RPMI8226 (cell line): ENCODE measurements around the gene ACAN.
A peak's percentile ranks its signal among the peaks of the same experiment; 100 is the strongest.
"Not testable (repeated sequence)": the region's sequence is repeated elsewhere in the genome, so short reads cannot be mapped to it uniquely, and the experiment has no call there.

Source experiments
- DNase-seq: peaks from one replicate; pipeline ENCODE4 v3.0.0-alpha.2; 2015

The ACAN gene

DNA sequence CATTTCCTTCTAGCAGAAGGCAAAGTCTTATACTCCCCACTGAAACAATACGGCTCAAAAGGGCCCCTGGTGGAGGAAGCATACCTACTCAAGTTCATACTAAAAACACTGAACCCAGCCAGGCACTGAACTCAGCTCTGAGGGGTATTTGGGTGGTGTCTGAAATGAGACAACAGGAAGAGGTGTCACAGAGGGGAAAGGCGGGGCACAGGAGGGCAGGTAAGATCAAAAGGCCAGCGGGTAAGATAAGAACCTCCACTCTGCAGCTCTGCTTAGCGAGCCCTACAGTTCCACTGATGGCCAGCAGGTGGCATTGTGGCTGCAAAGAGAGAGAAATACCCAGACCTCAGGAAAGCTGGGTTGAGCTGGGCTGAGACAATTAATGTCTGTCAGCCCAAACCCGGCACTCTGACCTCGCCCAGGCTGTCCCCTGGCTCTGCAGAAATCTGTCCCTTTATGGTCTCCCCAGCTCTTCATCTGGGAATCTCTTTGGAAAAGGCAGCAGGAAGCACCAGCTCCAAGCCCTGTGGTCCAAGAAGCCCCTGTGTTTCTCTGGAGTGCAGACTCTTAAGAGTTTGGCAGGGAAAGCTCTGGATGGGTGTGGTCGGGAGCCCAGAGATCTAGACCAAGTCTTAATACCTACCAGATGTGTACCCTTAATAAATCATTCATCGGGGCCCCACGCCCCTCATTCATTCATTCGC is 101.5 kb downstream of the ACAN start:
- peak; percentile 89 for DNase-seq

DNA sequence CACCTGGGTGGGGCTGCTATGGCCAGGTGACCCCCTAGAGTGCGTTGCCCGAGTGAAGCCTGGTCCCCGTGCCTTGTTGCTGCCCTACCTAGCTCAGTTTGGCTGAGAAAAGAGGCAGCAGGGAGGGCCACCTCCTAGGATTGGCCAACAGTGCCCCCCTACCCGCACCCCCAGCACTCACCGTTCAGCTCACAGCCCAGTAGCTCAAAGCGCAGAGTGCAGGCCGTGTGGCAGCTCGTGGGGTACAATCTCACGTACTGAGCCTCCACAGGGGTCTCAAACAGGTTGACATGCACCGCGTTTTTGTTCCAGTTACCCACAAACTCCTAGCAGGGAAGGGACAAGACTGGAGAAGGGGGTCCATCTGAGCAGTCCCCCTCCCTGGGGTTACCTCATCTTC is 102.3 kb downstream of the ACAN start:
- no peak for DNase-seq

DNA sequence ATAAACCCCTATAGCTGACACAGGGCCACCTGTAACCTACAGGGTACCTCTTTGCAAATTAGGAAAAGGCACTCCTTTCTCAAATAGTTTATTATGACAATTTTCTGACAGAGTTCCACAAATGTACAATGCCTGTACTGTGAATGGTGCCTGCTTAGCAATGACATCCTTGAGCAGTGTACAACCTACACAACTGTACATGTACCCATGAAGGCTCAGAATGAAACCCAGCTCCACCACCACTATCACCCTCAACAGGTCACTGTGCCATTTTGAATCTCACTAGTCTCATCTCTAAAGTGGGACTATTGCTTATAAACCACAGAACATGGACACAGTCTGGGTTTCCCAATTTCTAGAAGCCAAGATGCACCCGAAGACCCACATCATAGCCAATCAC is 102.9 kb downstream of the ACAN start:
- no peak for DNase-seq

DNA sequence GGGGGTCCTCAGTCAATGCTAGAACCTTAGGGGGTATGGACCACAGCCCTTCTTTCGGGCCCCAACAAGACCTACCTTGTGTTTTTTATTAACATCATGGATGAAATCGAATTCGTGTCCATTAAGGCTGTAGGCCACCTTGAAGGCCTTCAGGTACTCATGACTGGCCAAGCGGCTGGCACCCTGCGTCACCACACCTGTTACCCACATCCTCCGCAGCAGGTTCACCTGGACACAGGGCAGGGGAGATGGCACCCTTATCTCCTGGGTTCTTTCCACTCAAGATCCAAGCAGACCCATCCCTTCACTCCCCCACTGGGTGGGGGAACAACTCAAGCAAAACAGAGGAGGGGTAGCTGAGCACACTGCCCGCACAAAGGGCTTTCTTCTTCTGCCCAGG is 103.3 kb downstream of the ACAN start:
- DNase-seq, result no peak

DNA sequence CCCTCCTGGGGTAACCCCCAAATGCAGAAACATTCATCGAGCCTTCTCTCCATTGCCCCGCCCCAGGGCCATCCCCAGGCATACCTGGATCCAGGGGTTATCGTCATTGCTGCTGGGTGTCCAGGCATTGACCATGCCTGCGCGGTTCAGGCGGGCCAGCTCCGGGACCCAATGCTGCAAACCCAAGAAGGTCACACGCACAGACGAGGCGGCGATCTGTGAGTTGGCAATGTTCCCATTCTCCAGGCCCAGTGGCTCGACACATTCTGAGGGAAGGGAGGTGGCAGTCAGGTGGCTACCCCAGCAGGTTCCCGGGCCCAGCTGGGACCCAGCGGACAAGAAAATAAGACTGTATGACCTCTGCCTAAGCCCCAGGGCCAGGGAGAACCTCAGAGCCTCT is 103.9 kb downstream of the ACAN start:
- DNase-seq, result no peak

DNA sequence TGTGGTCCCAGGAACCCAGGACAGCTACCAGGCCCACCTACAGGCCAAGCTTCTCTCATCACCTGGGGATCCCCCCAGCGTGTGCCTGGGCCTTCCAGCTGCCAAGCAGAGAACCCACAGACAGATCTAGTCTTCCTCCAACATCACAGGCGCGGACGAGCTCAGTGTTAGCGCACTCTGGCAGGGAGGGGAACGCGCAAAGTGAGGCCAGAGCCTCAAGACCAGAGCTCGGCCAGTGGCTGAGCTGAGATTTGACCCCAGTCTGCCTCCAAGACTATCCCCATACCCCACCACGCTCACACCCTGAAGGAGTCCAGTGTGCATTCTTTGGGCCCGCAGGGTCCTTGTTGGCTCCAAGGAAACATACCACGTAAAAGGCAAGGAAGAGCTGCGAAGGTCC is 104.9 kb downstream of the ACAN start:
- no peak for DNase-seq

DNA sequence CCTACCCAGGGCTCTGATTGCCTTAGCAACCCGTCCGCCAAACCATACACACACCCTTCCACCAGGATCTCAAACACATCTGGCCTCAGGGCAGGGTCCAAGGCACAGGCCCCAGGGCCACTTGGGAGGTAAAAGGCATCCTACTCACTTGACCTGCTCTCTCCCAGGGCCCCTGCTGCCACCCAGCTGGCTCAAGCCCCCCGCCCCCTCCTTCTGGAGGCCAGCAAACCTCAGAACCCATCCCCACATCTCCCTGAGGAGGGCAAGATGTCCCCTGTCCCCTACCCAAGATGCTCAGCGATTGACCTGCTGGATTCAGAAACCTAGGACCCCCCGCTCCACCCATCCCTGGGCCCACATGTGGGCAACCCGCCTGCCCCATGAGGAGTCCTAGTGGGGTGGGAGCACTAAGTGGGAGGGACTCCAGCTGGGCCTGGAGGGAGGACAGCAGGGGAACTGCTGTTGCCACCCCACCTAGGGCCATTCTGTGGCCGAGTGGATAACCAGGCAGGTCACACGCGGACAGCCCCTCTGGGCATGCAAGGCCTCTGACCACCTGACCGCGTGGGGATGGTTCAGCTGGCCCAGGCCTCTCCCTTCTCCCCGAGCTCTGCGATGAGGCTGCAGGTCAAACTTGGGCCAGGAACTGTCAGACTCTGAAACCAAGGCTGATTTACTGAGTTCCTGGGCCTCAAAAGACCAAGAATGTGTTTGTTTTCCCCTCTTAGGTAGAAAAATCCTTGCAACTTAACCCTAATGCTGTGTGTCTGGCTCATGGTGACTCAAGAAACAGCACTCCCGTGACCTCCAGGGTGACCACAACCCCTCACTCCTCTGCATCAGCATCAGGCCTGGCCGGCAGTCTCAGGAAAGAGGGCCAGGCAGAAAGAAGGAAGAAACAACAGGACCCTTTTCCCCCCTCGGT is 105.7 kb downstream of the ACAN start:
- no peak for DNase-seq

DNA sequence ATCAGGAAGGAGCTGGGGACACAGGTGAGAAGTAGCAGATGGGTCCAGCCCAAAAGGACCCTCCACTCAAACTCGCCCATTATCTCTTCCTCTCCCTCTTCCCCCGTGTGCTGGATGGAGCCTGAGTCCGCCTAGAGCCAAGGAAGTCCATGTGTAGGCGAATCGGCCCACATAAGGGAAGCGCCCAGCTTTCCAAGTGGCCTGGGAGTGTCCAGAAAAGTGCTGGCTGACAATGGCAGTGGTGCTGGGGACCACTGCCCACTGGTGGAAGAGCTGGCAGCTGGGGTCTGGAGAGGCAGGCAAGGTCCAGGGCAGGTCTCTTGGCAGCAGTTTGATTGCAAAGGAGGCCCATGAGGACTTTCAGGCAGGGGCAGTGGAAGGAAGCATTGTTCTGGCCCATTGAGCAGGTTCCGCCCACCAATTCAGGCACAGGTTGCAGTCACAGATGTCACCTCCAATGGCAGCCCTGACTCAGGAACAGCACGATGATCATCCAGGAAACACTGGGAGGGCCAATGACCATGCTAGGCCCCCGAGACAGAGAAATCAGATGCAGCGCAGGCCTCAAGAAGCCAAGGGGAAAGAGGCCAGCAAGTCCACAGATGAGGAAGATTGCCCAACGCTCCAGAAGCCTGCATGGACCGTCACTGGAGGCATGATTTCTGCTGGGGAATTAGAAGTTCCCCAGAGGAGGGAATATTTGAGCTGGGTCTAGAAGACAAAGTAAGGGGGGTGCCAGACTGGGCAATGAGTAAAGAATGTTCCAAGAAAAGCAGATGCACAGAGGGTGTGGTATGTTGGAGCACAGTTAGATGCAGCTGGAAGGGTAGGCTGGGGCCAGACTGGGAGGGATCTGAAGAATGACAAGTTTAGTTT is 107.0 kb downstream of the ACAN start:
- DNase-seq, result no peak

DNA sequence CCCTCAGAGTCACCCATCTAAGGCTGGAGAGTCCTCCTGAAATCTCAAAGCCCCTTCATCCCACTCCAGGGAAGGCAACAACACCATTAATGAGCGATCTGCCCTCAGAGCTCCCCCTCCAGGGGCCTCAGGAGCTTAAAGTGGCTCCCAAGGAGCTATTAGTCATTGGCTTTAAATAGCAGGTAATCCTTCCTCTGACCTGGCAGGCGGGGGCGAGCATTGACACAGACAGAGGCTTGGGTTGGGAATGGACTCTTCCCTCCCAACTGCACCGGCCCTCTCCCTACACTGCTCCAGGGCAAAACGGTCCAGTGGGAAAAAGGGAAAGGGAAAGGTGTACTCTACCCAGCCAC is 108.5 kb downstream of the ACAN start:
- DNase-seq, result no peak

DNA sequence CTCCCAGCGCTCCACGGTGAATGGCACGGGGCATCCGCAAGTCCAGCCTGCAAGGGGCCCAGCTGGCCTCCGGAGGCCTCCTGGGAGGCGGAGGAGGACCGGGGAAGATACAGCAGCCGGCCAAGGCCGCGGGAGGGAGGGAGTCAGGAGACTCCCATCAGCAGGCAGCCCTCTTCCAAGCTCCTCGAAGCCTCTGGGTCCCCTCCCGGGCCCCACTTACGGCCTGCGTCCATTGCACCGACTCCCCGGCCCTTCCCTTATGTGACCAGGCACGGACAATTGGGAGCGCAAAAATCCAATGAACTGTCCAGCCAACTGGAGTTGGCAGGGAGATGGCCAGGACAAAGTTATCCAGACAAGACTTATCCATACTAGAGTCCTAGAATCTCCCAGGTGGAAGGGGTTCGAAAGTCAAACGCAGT is 109.3 kb downstream of the ACAN start:
- no peak for DNase-seq

DNA sequence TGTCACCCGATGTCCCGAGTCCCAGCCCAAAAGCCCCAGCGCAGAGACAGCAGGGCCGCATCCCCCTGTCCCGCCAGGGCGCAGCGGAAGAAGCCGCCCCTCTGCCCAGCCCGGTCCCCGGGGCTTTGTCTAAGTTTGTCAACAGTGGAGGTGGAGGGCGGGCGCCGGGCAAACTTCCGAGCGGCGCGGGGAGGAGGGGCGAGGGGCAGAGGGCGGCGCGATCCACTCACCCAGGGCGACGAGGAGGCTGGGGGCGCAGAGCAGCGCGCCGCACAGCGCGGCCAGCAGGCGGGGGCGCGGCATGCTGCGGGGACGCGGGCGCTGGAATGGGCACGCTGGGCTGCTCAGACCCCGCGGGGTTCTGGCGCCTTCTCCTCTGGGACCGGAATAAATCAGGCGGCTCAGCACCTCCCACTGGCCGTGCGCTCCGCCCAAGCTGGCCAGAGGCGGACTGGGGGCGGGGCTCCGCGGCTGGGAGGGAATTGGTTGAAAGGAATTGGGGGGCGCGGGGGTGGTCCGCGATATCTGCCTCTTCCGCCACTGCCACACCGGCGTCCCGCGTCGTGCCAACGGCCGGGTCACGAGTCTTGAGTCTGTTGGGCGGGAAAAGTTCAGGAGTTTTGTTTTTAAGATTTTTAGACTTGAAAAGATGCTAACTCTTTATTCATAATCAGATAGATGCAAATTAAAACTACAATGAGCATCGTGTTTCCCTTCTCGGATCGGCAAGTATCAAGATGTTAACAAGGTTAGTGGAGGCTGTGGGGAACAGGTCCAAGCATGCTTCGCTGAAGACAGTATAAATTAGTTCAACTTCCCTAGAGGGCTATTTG is 110.0 kb downstream of the ACAN start, which contains the start of gene MFGE8:
Gene MFGE8, minus strand, starts transcription at position 363 of the 833 bp plus-strand sequence. Its CDS starts 60 bp downstream, at position 303.
- peak; percentile 76 for DNase-seq

DNA sequence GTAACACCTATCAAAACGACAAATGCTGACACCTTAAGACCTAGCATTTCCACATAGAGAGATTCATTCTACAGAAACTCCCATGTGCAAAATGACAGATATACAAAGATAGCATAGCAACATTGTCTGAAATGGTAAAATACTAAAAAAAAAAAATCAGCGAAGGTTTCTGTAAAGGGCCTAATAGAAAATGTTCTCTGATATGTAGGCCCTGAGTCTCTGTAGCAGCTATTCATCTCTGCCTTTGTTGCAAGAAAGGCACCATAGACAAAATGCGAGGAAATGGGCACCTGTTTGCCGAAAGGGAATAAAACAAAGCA is 110.6 kb downstream of the ACAN start:
- DNase-seq, result no peak

DNA sequence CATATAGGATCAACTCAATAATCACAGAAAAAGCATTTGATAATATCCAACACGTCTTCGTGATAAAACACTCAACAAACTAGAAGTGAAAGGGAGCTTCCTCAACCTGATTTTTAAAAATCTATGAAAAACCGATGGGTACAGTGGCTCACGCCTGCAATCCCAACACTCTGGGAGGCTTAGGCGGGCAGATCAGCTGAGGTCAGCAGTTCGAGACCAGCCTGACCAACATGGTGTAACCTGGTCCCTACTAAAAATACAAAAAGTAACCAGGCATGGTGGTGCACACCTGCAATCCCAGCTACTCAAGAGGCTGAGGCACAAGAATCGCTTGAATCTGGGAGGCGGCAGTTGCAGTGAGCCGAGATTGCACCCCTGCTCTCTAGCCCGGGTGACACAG is 112.1 kb downstream of the ACAN start:
- no peak for DNase-seq

DNA sequence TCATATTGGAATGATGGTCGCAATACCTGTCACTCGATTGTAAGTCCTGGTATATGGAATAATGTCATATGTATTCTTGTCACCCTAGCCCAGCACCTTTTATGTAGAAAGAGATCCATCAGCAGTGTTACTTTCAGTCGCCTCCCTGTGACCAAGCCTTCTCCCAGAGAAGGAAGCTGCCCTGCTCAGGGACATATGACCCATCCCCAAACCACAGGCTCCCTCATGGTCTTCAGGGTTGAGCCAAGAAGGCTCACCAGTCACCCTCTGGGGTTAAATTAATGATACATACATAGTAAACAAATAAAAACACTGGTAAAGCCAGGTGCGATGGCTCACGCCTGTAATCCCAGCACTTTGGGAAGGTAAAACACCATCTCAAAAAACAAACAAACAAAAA is 114.5 kb downstream of the ACAN start:
- DNase-seq, result no peak

DNA sequence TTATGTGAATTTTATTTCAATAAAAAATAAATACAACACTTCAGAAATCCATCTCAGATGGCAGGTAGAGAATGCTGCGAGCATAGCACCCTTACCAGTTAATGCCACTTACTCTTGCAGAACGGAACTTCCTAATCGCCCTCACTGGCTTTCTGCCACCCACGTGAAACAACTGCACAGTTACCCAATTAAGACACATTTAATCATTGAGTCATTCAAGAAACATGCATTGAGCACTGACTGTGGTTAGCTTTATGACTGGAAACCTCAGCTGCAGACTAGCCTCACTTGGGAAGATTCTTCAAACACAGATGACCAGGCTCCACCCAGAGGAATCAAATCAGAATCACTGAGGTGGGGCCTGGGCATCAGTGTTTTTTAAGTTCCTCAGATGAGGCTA is 115.5 kb downstream of the ACAN start:
- peak; percentile 74 for DNase-seq

DNA sequence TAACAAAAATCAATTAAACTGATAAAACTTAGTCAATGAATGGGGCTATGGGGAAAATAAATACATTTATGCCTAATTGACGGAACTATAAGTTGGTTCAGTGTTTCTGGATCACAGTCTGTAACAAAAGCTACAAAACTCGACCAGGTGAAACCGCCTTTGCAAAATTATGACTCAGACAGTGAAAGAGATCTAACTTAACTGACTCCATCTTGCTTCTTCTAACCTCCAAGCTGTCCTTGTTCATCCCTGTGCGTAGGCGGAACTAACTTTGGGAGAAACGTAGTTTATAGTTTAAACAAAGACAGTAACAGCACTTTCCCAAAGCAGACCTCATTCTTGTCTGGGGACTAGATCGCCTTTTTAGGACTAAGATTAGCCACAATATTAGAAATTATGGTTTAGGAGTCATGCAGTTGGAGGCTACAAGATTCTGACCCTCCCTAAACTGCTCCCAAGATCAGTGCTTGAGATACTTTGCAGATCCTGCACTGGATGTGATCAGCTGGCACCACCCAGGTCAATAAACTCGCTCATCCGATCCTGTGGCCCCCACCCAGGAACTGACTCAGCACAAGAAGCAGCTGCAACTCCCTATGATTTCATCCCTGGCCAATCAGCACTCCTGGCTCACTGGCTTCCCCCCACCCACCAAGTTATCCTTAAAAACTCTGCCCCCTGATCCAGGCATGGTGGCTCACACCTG is 117.1 kb downstream of the ACAN start:
- DNase-seq, result no peak

DNA sequence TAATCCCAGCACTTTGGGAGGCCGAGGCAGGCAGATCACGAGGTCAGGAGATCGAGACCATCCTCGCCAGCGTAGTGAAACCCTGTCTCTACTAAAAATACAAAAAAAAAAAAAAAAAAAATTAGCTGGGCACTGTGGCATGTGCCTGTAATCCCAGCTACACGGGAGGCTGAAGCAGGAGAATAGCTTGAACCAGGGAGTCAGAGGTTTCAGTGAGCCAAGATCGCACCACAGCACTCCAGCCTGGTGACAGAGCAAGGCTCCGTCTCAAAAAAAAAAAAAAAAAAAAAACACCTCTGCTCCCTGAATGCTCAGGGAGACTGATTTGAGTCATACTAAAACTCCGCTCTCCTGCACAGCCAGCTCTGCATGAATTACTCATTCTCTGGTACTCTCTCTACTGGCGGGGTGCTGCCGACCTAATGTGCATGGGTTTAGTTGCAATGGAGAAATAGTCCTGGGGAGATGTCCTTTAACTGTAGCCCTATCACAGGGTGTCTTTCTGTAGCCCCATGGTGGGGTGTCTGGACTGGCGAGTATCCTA is 117.7 kb downstream of the ACAN start:
- not testable (repeated sequence) for DNase-seq
